Activated naive CD4-positive, alpha-beta T cell treated with anti-CD3 and anti-CD28 coated beads for 36 hours (primary cell): ENCODE results near the gene EFCAB8. TPM values are rescaled to one million over a fixed set of nuclear protein-coding genes. Genes with fewer than 3 reads are reported as not detected.

ENCODE experiments used
- CTCF ChIA-PET: fragments of 350-600 bp; sonication (Branson Sonifier 250); formaldehyde crosslinking; loops from one replicate; lab custom pipeline; 2021; ENCODE audit warnings: antibody characterized with exemption; lab: Charles Lee
- DNase-seq: peaks from one replicate; pipeline ENCODE4 v3.0.0-alpha.2; 2020
- H3K27ac Mint-ChIP-seq: one replicate; pipeline ENCODE4 v1.8.0; 2021; ENCODE audit warnings: mild to moderate bottlenecking, mixed read lengths
- H3K27me3 Mint-ChIP-seq: one replicate; pipeline ENCODE4 v1.8.0; 2021; ENCODE audit warnings: low read depth, mixed read lengths
- H3K36me3 Mint-ChIP-seq: one replicate; pipeline ENCODE4 v1.8.0; 2021; ENCODE audit warnings: low read depth, mixed read lengths
- H3K4me1 Mint-ChIP-seq: one replicate; pipeline ENCODE4 v1.8.0; 2021; ENCODE audit warnings: low read depth, mixed read lengths
- H3K4me3 Mint-ChIP-seq: one replicate; pipeline ENCODE4 v1.8.0; 2021; ENCODE audit warnings: mild to moderate bottlenecking, moderate library complexity, mixed read lengths
- H3K9me3 Mint-ChIP-seq: one replicate; pipeline ENCODE4 v1.8.0; 2021; ENCODE audit warnings: mixed read lengths
- intact Hi-C: fragments of 100-400 bp; cut with micrococcal nuclease; formaldehyde crosslinking; loops from one replicate; pipeline ENCODE4 v1.15.1; 2023
- total RNA-seq, 2 experiments: library from RNA; stranded (reverse); gene quantifications; one replicate each; pipeline ENCODE4 v1.2.3, GENCODE V29; 2021

EFCAB8 gene
- total RNA-seq, 2 experiments from 2014 or later = 0.45 to 0.57 TPM

- DNase-seq = peak; percentile 5
- no peak overlapping the region for H3K27ac Mint-ChIP-seq
- intact Hi-C loops = loop anchor here (10.0 kb wide), 1 partner anchor 687 kb away; the partner anchor contains the start of genes ACTL10 and C20orf144
- H3K4me3 Mint-ChIP-seq = no peak overlapping the region
- H3K27me3 Mint-ChIP-seq = no peaks in the 10 kb centered on the region
- peaks cover 44% of the 10 kb centered on the region for H3K4me1 Mint-ChIP-seq
- CTCF ChIA-PET = no interaction called here
- peaks cover 9% of the 10 kb centered on the region for H3K9me3 Mint-ChIP-seq
- H3K36me3 Mint-ChIP-seq = peaks cover 11% of the 10 kb centered on the region
These were observed 119.2 kb downstream of the EFCAB8 start for GRCh38 chr20:32978009-32978335.

DNA sequence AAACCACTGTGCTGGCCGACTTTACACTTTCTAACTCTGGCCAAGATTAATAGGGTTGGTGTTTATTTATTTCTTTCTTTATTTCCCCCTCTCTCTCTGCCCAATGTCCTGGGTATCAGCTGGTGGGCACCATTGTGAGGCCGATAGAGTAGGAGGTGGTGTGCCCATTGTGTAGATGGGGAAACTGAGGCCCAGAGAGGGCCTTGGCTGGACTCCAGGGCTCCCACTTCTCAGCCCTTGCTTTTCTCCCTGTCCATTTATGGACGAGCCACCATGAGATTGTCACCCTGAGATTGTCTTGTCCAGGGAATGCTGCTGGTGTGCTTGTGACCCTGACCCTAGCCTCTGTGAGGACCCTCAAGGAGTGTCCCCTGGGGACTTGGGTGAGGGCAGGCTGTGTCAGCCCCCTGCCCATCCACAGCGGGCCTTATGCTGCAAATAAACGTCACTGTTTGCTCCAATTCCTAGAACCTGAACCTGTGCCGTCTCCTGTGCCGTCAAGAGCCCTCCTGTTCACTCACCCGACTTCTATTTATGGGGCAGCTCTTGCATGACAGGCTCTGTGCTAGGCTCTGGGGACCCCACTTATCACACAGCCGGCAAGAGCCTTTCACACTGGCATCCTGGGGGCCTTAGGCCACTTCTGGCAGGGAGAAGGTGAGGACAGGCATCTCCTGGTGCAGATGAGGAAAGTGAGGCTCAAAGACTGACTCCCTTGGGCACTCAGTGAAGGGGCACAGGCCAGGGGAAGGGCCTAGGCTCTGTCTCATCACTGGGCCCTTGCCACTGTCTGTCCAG is 120.7 kb downstream of the EFCAB8 start:
- Mint-ChIP-seq H3K9me3 (peaks cover 9% of the 10 kb centered on the region), H3K27ac (no peak overlapping the region), H3K27me3 (no peaks in the 10 kb centered on the region), H3K4me3 (no peak overlapping the region), H3K4me1 (peaks cover 37% of the 10 kb centered on the region), H3K36me3 (peaks cover 7% of the 10 kb centered on the region)
- intact Hi-C loops = loop anchor here (10.0 kb wide), 1 partner anchor 685 kb away; the partner anchor contains the start of genes ACTL10 and C20orf144
- no peak for DNase-seq
- CTCF ChIA-PET = interaction anchor here (0.6 kb wide), 1 partner anchor 28 kb away, joined by 3 read pairs; the partner anchor contains the start of gene BPIFB2

GRCh38 chr20:32980131-32980941 is 121.6 kb downstream of the EFCAB8 start:
- CTCF ChIA-PET = interaction anchor here (0.6 kb wide), 1 partner anchor 27 kb away, joined by 3 read pairs; the partner anchor contains the start of gene BPIFB2
- H3K4me1 Mint-ChIP-seq = peaks cover 32% of the 10 kb centered on the region
- H3K36me3 Mint-ChIP-seq = peaks cover 7% of the 10 kb centered on the region
- intact Hi-C loops = no loop called here
- H3K4me3 Mint-ChIP-seq = no peak overlapping the region
- H3K27ac Mint-ChIP-seq = no peak overlapping the region
- peaks cover 9% of the 10 kb centered on the region for H3K9me3 Mint-ChIP-seq
- DNase-seq = no peak
- H3K27me3 Mint-ChIP-seq = no peaks in the 10 kb centered on the region

- intact Hi-C loops = no loop called here
- DNase-seq = no peak
- H3K27ac Mint-ChIP-seq = no peak overlapping the region
- H3K4me3 Mint-ChIP-seq = no peak overlapping the region
- H3K27me3 Mint-ChIP-seq = no peaks in the 10 kb centered on the region
- peaks cover 7% of the 10 kb centered on the region for H3K36me3 Mint-ChIP-seq
- H3K4me1 Mint-ChIP-seq = peaks cover 32% of the 10 kb centered on the region
- CTCF ChIA-PET = interaction anchor here (1.0 to 1.1 kb wide), 2 partner anchors 24 to 203 kb away, joined by 4 read pairs; partner anchors contain the start of gene SUN5
- peaks cover 9% of the 10 kb centered on the region for H3K9me3 Mint-ChIP-seq
These were observed 122.3 kb downstream of the EFCAB8 start for GRCh38 chr20:32980990-32981389.

DNA sequence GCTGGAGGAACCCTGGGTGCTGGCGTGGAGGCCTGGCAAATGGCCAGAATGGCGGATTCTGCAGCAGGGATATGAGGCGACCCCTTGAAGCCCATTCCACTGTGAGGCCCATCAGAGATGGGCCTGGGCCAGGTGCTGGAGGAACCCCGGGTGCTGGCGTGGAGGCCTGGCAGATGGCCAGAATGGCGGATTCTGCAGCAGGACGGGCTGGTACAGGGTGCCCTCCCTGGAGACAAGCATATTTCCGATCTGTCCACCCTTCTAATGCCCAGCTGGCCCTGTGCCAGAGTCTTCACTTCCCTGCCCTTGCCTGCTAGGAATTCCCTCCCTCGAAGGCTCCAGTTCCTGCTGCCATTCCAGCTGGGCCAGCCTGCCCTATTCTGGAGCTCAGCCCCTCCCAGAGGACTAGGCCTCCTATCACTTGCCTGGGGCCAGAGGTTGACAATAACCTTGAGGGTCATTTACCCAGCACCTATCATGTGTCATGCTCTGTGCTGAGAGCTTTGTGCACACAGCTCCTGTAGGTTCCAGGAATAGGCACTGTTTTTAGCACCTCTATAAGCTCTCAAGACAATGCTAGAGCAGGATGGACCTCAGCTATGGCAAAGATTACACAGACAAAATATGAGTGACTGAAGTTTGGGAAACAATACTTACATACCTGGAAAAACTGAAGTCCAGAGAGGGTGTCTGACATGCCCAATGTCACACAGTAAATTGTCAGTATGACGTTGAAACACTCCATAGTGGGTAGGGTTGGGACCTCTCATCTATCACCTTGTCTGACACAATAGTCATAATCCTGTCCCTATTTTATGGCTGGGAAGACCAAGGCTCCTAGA is 124.1 kb downstream of the EFCAB8 start:
- Mint-ChIP-seq H3K36me3 (no peaks in the 10 kb centered on the region), H3K27ac (peak overlapping the region; percentile 18)
- intact Hi-C loops = no loop called here

DNA sequence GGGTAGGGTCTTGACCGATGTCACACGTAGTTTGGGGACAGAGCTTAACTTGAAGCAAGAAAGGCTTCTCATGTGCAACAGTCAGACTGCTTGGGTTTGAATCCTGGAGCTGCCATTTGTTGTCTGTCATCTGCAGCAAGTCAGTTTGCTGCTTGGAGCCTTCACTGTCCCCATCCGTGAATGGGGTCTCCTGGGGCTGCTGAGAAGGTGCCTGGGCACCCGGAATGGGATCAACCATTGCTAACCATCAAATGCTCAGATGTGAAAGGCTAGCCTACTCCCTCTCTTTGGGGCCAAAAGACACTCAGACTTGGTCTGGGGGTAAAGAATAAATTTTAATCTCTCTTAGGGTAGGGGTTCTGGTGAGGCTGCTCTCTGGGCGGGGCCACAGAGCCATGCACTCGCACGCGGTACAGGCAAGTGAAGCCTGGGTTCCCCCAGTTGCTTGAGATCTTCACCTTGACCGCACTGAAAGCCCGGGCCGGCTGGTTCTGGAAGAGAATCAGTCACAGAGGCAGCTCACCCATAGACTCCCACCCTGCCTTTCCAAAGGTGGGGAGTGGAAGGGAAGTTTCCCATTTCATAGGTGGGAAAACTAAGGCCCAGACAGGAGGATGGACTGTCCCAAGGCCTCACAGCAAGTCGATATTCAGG is 124.9 kb downstream of the EFCAB8 start:
- no peak overlapping the region for H3K27ac Mint-ChIP-seq
- CTCF ChIA-PET = interaction anchor here (1.1 to 2.2 kb wide), 2 partner anchors 38 to 205 kb away, joined by 3 to 8 read pairs; no protein-coding TSS in a partner anchor

More for the DNA sequence above, 124.1 kb downstream of the EFCAB8 start:
- no peak for DNase-seq
- CTCF ChIA-PET = interaction anchor here (0.6 to 2.2 kb wide), 3 partner anchors 38 to 338 kb away, joined by 3 to 8 read pairs (median 4); no protein-coding TSS in a partner anchor
- Mint-ChIP-seq H3K27me3 (no peaks in the 10 kb centered on the region), H3K4me1 (peaks cover 18% of the 10 kb centered on the region), H3K9me3 (no peaks in the 10 kb centered on the region), H3K4me3 (no peak overlapping the region)

DNA sequence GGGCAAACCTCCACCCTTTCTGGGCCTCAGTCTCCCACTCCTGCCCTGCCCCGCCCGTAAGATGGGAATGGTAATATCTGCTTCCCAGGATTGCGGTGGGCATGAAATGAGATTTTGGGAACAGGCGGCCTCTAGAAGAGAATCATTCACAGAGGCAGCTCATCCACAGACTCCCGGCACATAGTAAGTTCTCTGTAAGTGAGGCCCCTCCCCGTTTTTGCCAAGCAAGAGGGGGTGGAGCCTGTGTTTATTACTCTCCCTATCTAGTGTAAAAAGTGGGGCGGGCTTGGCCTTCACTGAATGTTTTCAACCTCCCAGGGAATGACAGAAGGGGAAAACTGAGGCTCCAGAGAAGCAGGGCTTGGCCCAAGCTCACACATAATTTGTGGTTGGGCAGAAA is 125.5 kb downstream of the EFCAB8 start:
- Mint-ChIP-seq H3K9me3 (no peaks in the 10 kb centered on the region), H3K4me3 (no peak overlapping the region), H3K36me3 (no peaks in the 10 kb centered on the region), H3K27me3 (no peaks in the 10 kb centered on the region), H3K4me1 (peaks cover 16% of the 10 kb centered on the region), H3K27ac (no peak overlapping the region)
- no peak for DNase-seq
- CTCF ChIA-PET = interaction anchor here (1.1 to 2.2 kb wide), 2 partner anchors 39 to 206 kb away, joined by 3 to 8 read pairs; no protein-coding TSS in a partner anchor
- intact Hi-C loops = no loop called here

More for the DNA sequence above, 124.9 kb downstream of the EFCAB8 start:
- Mint-ChIP-seq H3K27me3 (no peaks in the 10 kb centered on the region), H3K4me1 (peaks cover 16% of the 10 kb centered on the region), H3K4me3 (no peak overlapping the region), H3K36me3 (no peaks in the 10 kb centered on the region), H3K9me3 (no peaks in the 10 kb centered on the region)
- DNase-seq = no peak
- intact Hi-C loops = no loop called here

GRCh38 chr20:32984631-32985354 is 126.1 kb downstream of the EFCAB8 start:
- intact Hi-C loops = no loop called here
- CTCF ChIA-PET = interaction anchor here (2.2 kb wide), 1 partner anchor 39 kb away, joined by 8 read pairs; no protein-coding TSS in a partner anchor
- H3K4me1 Mint-ChIP-seq = peaks cover 16% of the 10 kb centered on the region
- no peak overlapping the region for H3K4me3 Mint-ChIP-seq
- H3K27ac Mint-ChIP-seq = no peak overlapping the region
- H3K9me3 Mint-ChIP-seq = no peaks in the 10 kb centered on the region
- DNase-seq = no peak
- no peaks in the 10 kb centered on the region for H3K27me3 Mint-ChIP-seq
- no peaks in the 10 kb centered on the region for H3K36me3 Mint-ChIP-seq

GRCh38 chr20:32985596-32985995 is 126.9 kb downstream of the EFCAB8 start:
- H3K9me3 Mint-ChIP-seq = no peaks in the 10 kb centered on the region
- no peak overlapping the region for H3K4me3 Mint-ChIP-seq
- CTCF ChIA-PET = no interaction called here
- no peaks in the 10 kb centered on the region for H3K36me3 Mint-ChIP-seq
- H3K27ac Mint-ChIP-seq = no peak overlapping the region
- DNase-seq = no peak
- peaks cover 18% of the 10 kb centered on the region for H3K4me1 Mint-ChIP-seq
- no peaks in the 10 kb centered on the region for H3K27me3 Mint-ChIP-seq
- intact Hi-C loops = no loop called here

GRCh38 chr20:32986331-32986966 is 127.7 kb downstream of the EFCAB8 start:
- Mint-ChIP-seq H3K36me3 (no peaks in the 10 kb centered on the region), H3K9me3 (no peaks in the 10 kb centered on the region), H3K27me3 (no peaks in the 10 kb centered on the region), H3K27ac (no peak overlapping the region), H3K4me1 (peaks cover 26% of the 10 kb centered on the region), H3K4me3 (no peak overlapping the region)
- intact Hi-C loops = no loop called here
- CTCF ChIA-PET = interaction anchor here (1.3 kb wide), 1 partner anchor 21 kb away, joined by 3 read pairs; no protein-coding TSS in a partner anchor
- no peak for DNase-seq
